ENCODE results near the gene DSTN.

DSTN gene

DNA sequence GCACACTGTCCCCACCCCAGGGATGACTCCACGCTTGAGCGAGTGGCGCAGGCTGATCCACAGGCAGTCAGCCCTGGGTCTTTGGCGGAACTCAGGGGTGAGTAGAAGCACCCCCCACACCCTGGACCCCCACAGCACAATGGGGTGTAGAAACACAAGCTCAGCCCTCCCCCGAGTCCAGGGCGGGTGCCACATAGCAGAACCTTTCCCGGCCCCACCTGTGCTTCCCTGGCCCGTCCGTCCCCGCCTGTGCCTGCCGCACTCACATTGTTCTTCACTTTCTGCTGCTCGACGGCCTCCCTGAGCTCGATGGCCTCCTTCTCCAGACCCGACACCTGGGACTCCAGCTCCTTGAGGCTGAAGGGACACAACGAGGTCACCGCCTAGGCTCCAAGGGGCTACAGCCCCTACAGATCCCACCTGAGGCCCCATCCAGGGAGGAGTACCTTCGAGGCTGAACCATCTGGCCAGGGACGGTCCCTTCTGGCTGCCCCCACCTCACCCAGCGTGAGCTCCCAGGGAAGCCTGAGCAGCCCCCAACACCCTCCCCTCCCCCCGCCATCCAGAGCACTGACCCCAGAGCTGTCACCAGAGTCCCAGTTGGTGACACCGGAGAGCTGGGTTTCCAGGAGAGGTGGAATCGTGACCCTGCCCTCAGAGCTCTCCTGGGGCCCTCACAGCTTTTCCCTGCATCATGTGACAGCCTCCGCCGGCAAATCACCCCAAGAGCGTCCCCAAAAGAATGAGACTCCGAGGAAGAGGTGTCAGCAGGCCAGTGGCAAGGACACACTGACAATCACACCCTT, 55.6 kb downstream of the DSTN start:
- no peak for DNase-seq

DNA sequence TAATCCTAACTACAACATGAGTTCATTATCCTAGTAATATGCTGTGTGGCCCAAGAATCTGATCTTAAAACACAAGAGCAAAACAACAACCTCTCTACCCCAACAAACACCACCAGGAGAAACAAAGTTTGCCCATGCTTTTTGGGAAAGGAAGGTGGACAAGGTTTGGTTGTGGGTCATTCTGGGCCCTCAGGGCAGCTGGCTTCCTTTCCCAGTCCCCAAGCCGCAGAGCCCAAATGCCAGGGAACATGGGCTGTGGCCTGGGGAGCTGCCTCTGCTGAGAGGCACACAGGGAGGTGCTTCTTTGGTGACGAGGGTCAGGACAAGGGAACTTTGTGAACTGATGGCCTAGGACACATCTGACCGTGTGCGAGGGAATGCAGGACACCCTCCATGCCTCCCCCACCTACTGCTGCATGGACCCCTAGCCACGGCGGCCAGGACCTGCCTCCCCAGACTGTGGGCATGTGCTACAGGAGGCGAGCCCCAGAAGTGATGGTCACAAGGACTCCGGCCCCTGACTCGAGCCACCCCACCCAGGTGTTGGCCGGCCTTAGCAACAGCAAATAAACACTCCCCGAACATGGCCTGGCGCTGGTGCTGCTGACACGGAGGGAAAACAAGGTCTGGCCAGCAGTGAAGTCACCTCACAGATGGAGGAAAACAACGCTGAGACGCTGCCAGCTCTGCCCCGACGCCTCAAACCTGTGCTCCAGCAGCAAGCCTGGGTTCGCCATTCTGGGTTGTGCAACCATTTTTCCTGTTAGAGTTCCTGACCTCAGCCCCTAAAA, 56.5 kb downstream of the DSTN start:
- DNase-seq = no peak

DNA sequence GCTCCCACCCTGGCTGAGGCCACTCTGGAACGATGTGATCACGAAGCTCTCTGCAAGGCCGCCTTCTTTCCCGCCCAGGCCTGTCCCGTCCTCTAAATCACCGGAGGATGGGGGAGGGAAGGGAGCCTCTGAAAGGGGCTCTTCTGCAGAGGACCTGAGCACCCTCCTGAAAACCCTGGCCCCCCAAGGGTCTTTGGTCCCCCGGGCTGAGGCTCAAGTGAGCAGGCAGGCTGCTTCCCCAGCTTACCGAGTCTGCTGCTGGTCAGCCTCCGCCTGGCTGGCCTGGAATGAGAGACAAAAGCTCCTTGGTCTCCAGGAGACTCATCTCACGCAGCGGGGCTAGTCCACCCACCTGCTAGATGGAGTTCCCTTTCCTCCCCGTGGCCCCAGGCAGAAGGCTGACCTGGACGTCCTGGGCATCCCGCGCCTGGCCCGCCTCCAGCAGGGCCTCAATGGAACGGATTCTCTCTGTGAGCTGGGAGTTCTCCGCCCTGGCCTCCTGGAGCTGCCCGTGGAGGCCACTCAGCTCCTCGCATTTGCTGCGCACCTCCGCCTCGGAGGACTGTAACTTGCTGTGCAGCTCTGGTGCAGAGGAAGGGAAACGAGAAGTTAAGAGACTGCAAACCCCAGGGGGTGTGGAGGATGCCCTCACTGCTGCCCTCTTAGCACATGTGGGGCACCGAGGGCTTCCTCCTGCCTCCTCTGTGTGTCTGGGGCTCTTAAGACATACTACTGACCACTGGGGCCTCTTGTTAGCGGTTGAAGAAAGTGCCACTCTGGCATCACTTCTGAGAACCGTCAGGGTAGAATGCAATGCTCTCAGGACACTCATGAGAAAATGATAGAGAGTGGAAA, 57.5 kb downstream of the DSTN start:
- no peak for DNase-seq

DNA sequence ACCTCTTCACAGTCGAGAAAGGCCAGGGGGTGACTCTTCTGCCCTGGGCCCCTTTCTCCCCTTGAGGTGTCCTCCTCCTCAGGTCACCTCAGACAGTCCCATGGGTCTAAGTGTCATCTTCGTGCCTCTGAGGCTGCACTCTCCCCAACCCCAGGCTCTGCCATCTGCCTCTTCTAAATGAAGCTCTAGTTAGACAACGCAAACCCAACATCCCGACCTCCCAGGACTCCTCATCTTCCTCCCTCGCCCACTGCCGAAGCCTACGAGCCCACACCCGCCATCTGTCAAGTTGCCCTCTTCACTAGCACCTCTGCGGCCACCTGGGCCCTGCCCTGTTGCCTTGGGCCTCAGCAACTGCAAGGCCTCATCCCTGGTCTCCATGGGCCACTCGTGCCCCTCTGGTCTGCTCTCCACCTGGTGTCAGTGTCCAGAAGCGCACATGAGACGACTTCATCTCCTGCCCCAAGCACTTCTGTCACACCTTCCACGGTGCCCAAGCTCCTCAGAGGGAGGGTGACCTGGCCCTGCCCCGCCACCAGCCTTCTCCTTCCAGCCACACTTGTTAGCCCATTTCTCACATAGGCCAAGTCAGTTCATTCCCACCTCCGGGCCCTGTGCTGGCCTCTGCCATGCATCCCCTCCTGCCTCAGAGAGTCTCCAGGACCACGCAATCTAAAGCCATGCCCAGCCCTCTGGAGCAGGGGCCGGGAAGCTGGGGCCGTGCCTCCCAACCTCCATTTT, 58.4 kb downstream of the DSTN start:
- DNase-seq = no peak

DNA sequence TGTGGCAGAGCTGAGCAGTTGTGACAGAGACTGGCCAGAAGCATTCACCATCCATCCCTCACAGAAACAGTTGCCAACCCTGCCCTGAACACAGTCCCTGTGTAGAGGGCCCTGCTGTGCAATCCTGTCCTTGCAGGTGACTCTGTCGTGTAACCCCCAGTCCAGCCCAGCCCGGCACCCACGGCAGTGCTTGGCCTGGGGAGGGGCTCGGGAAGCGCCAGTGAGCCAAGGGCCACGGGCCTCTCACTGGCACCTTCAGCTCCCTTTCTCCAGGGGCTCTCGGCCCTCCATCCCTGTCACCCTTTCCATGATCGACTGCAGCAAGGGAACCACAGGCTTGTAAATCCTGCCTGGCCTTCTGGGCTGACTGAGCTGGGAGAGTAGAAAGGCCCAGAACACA, 59.1 kb downstream of the DSTN start:
- no peak for DNase-seq

DNA sequence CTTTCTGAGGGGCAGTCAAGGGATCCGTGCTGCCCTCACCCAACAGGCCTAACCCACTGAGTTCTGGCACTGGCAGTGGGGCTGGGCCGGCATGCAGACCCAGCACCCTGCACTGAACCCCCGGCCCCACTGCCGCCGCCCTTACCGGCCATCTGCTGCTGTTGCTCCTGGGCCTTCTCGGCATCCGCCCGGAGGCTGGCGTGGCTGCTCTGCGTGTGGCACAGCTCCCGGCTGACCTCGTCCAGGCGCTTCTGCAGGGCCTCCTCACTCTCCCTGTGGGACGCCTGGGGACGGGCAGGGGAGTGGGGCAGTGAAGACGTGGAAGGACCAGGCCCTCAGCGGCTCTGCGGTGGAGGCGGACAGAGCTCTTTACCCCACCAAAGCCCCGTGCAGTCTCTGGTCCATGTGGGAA, 59.8 kb downstream of the DSTN start:
- DNase-seq = no peak

DNA sequence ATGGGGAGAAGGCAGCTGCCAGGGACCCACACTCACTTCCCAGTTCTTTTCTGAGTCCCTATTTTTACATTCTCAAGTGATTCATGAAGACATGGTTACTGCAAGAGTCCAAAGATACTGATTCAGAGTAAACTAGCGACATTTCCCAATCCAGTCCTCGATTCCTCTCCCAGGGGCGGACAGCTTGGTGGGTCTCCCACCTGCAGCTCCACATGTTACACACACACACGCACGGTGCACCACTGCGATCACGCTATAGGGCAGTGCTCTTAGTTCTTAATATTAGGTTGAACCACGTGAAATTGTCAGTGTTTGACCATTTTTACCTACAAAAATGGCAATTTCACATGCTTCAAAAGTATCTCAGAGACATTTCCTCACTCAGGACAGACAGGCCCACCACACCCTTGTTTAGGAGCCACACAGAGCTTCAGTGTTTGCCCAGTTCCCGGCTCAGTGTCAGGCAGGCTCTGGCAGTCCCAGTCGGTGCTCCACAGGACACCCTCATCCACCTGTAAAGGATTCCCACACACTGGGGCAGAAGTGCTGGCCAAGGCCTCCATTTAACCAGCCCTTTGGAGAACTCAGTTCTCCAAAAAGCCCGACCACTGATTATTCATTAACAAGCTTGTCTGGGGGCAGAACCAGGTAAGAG, 60.4 kb downstream of the DSTN start:
- DNase-seq = no peak

DNA sequence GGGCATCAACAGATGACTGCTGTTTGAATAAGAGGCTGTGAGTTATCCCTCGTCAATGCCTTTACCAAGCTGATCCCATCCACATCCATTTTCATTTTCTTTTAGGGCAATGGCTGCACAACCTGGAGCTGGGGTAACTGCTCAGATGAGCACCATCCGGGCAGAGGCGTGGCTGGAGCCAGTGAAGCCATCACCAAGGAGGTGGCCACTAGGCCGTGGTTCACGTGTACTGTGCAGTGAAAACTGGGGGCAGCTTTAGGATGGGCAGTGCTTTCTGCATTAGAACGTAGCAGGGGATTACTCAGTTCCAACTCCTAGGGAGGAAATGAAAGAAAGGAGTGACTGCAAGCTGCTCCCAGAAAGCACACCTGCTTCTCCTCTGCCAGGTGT, 60.9 kb downstream of the DSTN start:
- no peak for DNase-seq

DNA sequence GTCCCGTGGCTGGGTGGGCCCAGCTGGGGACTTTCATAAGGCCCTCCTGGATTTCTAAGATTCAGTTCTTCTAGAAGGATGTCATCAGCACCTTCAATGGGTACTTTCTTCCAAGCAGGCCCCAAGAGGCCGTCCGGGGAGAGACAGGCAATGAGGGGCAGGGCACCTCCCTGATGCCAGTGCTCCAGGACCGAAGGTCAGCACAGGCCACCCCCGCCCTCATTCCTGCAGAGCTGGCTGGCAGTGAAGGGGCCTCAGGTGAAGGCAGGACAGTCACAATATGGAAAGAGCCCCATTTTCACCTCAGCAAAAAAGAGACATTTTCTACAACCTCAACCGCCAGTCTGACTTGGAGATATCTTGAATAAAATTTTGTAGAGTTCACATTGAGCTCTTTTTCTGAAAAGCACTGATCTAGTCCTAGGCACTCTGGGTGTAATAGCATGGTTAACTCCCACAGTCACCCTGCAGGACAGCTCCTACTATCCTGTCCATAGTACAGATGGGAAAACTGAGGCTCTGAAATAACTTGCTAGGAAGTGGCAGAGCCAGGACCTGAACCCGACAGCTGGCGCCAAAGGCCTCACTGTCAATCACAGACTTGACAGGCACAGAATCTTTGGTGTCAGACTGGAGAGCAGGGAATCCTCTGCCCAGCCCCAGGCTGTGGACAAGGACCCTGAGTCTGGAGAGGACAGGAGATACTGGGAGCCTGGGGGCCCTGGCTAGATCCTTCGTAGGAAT, 61.9 kb downstream of the DSTN start:
- DNase-seq = no peak

DNA sequence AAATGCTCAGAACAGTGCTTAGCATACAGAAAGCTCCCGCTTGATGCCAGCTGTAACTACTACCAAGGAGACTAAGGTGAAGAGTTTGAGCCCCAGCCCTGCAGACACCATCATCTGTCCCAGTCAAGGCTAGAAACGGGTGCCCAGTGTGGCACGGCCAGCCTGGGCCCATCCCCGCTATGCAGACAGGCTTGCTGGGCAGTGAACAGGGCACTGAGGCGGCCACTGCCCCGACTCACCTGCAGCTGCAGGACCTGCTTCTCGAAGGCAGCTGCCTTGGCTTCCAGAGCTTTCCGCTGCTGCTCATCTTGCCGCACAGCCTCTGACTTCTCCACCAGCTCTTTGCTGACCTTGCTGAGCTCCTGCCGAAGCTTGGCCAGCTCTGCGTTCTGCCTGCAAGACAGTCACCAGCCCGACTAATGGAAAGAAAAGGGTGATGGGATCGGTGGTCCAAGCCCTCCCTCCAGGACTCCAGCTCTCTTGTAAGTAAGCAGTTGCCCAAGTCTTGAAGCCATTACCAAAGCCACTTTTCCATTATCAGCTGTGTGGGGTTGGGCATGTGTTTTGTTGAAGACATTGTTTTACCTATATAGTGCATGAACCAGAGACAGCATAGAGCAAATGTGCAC, 63.5 kb downstream of the DSTN start:
- DNase-seq = no peak

DNA sequence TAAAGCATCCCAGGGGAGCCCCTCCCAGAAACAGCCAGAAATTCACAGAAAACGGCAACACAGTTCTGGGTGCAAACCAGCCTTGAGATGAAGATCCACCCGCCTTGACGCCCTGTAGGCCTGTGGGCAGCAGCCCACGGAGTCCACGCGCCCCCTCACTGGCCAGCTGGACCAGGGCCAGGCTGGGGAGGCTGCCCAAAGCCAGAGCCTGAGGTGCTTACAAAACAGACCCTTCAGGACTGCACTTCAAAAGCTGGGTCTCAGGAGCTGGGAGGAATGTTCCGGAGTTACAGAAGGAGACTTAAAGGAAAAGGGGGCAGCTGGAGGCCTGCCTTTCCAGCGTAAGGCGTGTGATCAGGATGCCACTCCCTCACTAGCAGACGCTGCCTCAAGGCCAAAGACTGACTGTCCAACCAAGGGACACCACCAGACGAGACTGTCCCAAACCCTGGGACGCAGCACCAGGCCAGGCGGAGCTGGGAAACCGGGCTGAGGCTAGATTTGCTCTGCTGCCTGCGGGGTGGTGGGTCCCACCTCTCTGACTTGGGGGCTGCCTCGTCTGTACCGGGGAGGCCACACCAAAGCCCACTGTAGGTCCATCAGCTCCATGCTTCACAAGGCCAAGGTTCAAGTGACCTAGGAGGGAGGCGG, 64.1 kb downstream of the DSTN start:
- DNase-seq = no peak

DNA sequence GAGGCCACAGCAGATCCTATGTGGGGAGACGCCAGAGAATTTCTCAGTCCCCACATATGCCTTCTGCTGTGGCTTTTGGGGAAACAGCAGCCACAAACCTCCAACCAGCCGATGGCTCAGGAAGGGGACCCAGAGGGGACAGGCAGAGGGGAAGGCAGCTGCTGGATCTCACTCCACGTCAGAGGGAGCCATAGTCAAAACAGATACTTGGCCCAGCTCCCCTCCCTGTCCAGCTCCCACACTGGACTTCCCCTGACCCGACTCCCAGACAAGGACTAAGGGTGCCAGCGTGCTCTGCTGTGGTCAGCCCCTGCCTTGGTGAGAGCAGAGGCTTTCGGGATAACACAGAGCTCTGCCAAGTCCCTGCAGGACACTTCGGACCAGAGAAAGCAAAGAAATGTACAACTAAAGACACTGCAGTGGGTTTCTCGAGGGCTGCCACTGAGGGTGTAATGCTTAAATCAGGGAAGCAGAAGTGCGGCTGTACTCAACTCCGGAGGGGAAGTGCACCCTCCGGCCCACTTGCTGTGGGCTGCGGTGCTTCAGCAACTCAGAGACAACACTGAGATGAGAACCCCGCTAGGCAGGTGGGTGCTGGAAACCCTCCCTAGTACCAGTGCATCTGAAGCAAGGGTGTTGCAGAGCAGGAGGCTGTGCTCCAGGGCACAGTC, 64.9 kb downstream of the DSTN start:
- no peak for DNase-seq

DNA sequence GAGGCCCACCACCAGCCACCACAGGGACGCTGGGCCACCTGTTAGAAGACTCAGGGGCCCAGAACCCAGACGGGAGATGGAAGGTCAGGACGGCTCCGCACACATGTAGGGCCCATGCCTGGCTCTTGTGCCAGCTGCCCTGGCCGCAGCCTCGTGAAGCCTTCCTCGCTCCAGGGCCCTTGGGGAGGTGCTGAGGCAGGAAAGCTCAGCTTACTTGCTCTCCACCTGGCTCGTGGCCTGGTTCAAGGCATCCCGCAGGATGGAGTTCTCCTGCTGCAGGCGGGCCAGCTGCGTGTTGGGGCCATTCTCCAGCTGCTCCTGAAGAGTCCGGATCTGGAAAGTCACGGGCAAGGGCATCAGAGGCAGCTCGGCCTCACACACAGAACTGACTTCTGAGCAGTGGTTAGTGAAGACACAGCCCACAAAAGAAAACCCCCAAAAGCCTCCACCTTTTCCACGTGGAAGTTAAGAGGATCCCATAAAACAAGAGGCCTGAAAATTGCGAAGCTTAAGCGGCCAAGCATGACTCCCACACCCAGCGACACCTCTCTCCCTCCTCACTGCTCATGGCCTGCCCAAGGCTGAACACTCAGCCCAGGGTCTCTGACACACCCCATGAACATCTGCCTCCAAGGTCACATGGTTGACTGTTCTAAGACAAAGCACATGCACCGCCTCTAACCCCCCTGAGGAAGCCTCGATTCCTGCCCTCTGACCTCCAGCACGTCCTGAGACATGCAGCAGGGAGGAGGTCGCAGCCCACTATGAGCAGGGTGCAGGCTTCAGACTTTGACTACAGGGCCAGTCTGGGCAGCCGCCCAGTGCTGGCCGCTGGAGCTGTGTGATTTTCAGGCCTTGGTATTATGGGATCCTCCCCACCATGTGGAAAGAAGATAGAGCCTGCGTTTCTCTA, 65.7 kb downstream of the DSTN start:
- no peak for DNase-seq

DNA sequence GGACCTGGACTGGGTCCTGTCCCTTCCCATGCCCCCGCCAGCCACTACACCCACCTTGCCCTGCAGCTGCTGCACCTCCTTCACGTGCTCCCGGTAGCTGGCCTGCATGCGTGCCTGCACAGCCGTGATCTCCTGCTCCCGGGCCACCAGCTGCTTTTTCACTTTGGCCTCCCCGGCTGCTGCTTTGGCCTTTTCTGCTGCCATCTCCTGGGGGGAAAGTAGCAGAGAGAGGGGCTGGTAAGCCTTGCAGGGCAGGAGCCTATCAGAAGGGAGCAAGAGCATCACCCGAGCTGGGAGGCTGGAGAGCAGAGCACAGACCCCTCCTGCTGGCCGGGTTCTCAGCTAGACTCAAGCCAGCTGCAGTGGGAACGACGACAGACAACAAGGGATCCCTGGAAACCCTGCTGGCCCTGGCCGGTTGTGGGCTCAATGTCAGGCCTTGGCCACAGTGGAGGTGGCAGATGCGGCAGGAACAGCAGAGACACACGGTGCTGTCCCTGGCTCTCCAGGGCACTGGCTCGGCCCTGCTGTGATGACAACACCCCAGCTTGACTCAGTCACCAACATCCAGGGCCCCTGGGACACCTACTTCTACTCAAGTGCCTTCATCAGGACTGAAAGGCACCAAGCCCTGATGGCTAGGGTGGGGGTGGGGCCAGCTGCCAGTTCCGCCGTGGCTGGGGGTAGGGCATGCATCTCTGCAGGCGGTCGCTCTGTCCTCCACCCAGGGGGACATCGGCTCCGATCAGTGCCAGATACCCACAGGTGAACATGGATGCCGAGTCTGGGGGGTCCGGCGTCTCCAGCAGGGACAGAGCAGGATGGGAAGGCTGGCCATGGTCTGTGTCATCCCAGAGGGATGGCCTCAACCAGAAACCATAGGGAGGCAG, 66.9 kb downstream of the DSTN start:
- DNase-seq = no peak

DNA sequence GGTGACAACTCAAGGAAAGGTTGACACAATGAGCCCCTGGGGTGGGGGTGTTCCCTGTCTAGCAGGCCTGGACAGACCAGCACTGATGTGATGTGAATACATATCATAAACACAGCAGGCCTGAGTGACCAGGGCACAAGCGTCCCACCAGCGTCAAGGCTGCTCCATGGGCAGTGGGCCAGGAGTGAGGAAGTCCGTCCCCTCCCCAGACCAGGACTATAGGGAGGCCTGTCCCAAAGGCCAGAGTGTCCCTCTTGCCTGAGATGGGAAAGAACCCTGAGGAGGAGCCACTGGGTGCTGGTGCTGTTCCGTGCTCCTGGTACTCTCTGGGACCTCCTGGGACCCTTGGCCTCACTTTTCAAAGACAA, 67.5 kb downstream of the DSTN start:
- DNase-seq = no peak

DNA sequence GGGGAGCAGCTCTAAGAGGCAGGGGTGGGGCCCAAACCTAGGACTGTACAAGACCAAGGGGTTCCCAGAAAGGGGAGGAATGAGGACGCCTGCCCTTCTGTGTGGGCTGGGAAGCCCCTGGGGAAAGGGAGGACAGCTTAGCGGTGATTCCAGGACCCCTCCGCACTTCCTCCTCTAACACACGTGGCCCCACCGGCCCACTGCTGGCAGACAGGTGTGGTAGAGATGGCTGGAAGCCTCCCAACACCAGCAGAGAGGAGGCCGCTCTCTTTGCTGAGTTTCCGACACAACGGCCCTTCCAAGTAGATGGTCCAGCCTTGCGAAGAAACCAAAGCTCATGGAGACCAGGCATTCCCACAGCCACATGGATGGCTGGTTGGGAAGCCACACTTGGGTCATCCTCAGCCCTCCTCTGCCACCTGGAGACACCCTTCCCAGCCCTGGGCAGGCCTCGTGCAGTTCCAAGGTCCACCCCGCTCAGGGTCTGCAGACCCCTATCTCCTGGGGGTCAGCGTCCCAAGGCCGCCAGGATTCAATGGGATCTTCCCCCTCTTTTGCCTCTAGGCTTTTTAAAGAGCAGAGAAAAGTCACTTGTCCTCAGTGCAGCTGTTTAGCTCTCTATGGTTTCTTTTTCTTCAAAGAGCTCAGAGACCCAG, 68.2 kb downstream of the DSTN start:
- DNase-seq = no peak

DNA sequence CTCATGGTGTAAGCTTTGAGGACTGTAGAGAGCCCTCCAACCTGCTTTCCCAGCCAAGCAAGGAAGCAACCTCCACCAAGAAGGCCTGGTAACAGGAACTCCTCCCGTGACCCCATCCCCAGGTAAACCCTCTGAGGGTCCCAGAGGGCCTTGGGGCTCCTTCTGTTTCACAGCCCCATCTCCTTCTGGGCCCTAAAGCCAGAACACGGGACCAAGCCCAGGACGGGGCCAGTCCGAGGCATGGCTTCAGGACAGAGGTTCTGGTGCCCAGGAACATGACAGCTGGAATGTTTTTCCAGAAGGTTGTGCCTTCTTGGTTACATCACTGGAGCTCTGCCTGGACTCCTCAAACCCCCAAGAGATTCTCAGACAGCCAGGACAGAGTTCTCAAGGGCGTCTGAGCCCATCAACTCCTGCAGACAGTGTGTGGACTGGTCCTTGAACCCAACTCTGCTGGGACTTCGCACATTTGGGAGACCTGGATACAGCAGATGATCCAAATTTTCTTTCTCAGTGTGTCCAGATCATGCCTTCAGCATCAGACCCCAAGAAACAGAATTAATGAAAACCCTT, 69.0 kb downstream of the DSTN start:
- DNase-seq = no peak
